22Rv1 (cell line): ENCODE data around the gene GRIK1.

ENCODE experiments used
- CTCF ChIP-seq: fragments of 450-650 bp; IDR thresholded peaks from 2 replicates; pipeline ENCODE4 v1.5.1; 2017; ENCODE audit warnings: mild to moderate bottlenecking
- ZFX ChIP-seq: fragments of 450-650 bp; IDR thresholded peaks from 2 replicates; pipeline ENCODE4 v1.6.1; 2017; ENCODE audit warnings: antibody characterized with exemption, borderline replicate concordance

- TF ChIP-seq CTCF = no peak
- TF ChIP-seq ZFX = no peak
Measured at GRCh38 chr21:29958551-29958950, 18.8 kb upstream of the GRIK1 start.
